NCI-H2227 (cell line): ENCODE data around the gene ZCCHC8.
"Not testable (repeated sequence)": the region's sequence is repeated elsewhere in the genome, so short reads cannot be mapped to it uniquely, and the experiment has no call there.

Source experiments
- DNase-seq: peaks from one replicate; lab custom pipeline; 2025; ENCODE audit not compliant: unreplicated experiment; lab: John Stamatoyannopoulos, UW

Gene ZCCHC8

DNA sequence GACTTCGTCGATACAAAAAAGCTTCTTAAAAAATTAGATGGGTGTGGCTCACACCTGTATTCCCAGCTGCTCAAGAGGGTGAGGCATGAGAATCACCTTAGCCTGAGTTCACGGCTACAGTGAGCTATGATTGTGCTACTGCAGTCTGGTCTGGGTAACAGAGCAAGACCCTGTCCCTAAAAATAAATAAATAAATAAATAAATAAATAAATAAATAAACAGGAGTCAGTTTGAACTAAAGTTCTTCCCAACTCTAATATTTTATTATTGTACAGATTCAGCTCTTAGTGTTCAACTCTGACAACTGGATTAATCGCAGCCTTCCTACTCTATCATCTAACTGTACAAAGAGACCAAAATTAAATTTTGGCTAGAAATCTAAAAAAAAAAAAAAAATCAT is 65.5 kb downstream of the ZCCHC8 start:
- no peak for DNase-seq

DNA sequence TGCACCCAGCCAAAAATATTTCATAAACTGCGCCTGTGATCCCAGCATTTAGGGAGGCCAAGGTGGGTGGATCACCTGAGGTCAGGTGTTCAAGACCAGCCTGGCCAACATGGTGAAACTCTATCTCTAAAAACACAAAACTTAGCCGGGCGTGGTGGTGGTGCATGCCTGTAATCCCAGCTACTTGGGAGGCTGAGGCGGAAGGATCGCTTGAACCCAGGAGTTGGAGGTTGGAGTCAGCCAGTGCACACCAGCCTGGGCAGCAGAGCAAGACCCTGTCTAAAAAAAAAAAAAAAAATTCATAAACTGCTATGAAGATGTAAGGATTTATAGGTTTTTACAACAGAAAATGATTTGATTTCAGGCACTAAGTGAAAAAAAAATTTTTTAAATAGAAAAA is 71.7 kb downstream of the ZCCHC8 start:
- DNase-seq = not testable (repeated sequence)

DNA sequence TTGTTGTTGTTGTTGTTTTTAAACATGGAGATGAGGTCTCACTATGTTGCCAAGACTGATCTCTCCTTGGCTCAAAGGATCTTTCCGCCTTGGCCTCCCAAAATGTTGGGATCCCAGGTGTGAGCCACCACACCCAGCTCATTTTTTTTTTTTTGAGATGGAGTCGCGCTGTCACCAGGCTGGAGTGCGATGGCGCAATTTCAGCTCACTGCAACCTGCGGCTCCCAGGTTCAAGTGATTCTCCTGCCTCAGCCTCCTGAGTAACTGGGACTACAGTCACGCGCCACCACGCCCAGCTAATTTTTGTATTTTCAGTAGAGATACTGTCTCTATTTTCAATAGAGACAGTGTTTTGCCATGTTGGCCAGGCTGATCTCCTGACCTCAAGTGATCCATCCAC is 73.3 kb downstream of the ZCCHC8 start:
- DNase-seq = no peak

DNA sequence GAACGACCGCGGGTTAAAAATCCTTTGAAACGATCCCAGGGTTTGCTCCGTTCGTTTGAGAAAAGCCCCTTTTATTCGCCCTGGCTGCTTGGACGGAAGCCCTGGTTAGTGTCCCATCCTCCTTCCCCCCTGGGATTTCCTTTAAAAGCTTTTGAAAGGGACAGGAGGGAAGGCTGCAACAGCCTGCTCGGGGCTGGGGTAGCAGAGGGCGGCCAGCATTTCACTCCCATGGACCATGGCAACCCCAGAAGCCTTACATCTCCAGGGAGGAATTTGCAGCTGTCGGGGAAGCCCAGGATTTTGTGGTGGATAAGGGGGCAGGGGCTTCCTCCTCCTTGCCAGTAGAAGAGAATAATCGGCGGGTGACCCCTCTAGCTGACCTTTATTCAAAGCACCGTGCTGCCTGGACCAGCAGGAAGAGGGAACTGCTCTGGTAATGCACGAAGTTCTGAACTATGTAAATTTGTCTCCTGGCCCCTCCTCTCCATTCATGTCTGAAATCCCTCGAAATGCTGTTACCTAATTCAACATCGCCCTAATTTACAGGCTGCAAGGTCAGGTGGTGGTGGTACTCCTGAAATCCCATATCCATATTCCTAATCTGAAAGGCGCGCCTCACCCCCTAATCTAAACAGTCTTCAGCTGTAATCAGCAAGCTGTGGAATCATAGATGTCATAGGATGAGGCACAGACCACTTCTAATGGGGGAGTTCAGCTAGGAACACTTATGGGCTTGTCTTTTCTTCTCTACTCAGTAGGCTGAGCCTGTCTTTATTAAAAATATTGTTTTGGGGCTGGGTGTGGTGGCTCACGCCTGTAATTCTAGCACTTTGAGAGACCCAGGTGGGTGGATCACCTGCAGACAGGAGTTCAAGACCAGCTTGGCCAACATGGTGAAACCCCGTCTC is 77.2 kb downstream of the ZCCHC8 start:
- peak; percentile 46 for DNase-seq

- DNase-seq = peak; percentile 59
Measured at GRCh38 chr12:122422730-122423257, 77.9 kb downstream of the ZCCHC8 start.

GRCh38 chr12:122421821-122422729 is 78.7 kb downstream of the ZCCHC8 start, which contains the start of gene CLIP1:
CLIP1 (minus strand) TSS chr12:122422669; CDS start chr12:122380452, 42,217 bp downstream.
- peak; percentile 72 for DNase-seq
